Astrocyte (in vitro differentiated cells and primary cell): ENCODE results near the gene NR2F2. TPM values are rescaled to one million over a fixed set of nuclear protein-coding genes. Genes with fewer than 3 reads are reported as not detected.
A peak's percentile ranks its signal among the peaks of the same experiment; 100 is the strongest.

Experiments used
- DNase-seq: peaks from one replicate; pipeline ENCODE4 v3.0.0-alpha.2; 2010; ENCODE audit warnings: low read depth
- FAIRE-seq: peaks from 2 replicates; lab custom pipeline; 2011; peaks lifted over from hg19 to GRCh38; lab: Jason Lieb, UNC
- H2AFZ ChIP-seq: 2 replicates; pipeline ENCODE4 v1.6.0; 2012; ENCODE audit warnings: low read depth, low read length, inconsistent platforms
- H3K27ac ChIP-seq: 2 replicates; pipeline ENCODE4 v1.5.1; 2011; ENCODE audit warnings: low read depth, low read length, inconsistent platforms
- H3K27me3 ChIP-seq: 2 replicates; pipeline ENCODE4 v1.6.0; 2011; ENCODE audit warnings: low read length, inconsistent platforms; ENCODE audit not compliant: insufficient read depth
- H3K36me3 ChIP-seq: 2 replicates; pipeline ENCODE4 v1.5.1; 2011; ENCODE audit warnings: low read length, inconsistent platforms; ENCODE audit not compliant: insufficient read depth
- H3K4me1 ChIP-seq: 2 replicates; pipeline ENCODE4 v1.5.1; 2011; ENCODE audit warnings: low read length, inconsistent platforms; ENCODE audit not compliant: insufficient read depth
- H3K4me2 ChIP-seq: 2 replicates; pipeline ENCODE4 v1.6.0; 2012; ENCODE audit warnings: low read length, inconsistent platforms
- H3K4me3 ChIP-seq: 2 replicates; pipeline ENCODE4 v1.5.1; 2011; ENCODE audit warnings: low read depth, mild to moderate bottlenecking, low read length, inconsistent platforms; ENCODE audit not compliant: insufficient read depth
- H3K79me2 ChIP-seq: 2 replicates; pipeline ENCODE4 v1.6.0; 2012; ENCODE audit warnings: mild to moderate bottlenecking, low read length, inconsistent platforms; ENCODE audit not compliant: insufficient read depth
- H3K9ac ChIP-seq: 2 replicates; pipeline ENCODE4 v1.6.0; 2012; ENCODE audit warnings: mild to moderate bottlenecking, low read length, inconsistent platforms
- H3K9me3 ChIP-seq: 2 replicates; pipeline ENCODE4 v1.5.1; 2012; ENCODE audit warnings: low read depth, mild to moderate bottlenecking, low read length, inconsistent platforms; ENCODE audit not compliant: insufficient read depth
- H4K20me1 ChIP-seq: 2 replicates; pipeline ENCODE4 v1.6.0; 2012; ENCODE audit warnings: low read length, inconsistent platforms; ENCODE audit not compliant: insufficient read depth
- H3K27ac Mint-ChIP-seq: one replicate; pipeline ENCODE4 v1.8.0; 2021; ENCODE audit warnings: mild to moderate bottlenecking, mixed read lengths; ENCODE audit not compliant: unreplicated experiment
- H3K27me3 Mint-ChIP-seq: one replicate; pipeline ENCODE4 v1.8.0; 2021; ENCODE audit warnings: low read depth, mixed read lengths; ENCODE audit not compliant: unreplicated experiment
- H3K36me3 Mint-ChIP-seq: one replicate; pipeline ENCODE4 v1.8.0; 2021; ENCODE audit warnings: low read depth, mixed read lengths; ENCODE audit not compliant: unreplicated experiment
- H3K4me1 Mint-ChIP-seq: one replicate; pipeline ENCODE4 v1.8.0; 2021; ENCODE audit warnings: low read depth, mixed read lengths; ENCODE audit not compliant: unreplicated experiment
- H3K4me3 Mint-ChIP-seq: one replicate; pipeline ENCODE4 v1.8.0; 2021; ENCODE audit warnings: mild to moderate bottlenecking, moderate library complexity, mixed read lengths; ENCODE audit not compliant: unreplicated experiment
- H3K9me3 Mint-ChIP-seq: one replicate; pipeline ENCODE4 v1.8.0; 2021; ENCODE audit warnings: mild to moderate bottlenecking, mixed read lengths; ENCODE audit not compliant: unreplicated experiment
- CTCF ChIP-seq: IDR thresholded peaks from 2 replicates; pipeline ENCODE4 v1.5.1; 2011; ENCODE audit warnings: low read depth, mild to moderate bottlenecking, inconsistent platforms, low read length, moderate library complexity; ENCODE audit not compliant: insufficient read depth
- EZH2 ChIP-seq: IDR thresholded peaks from 2 replicates; pipeline ENCODE4 v1.6.1; 2012; ENCODE audit warnings: mild to moderate bottlenecking, low read length, inconsistent platforms; ENCODE audit not compliant: insufficient read depth
- total RNA-seq: library from RNA; stranded (reverse); gene quantifications from 2 replicates; pipeline ENCODE4 v1.2.1, GENCODE V29; 2021

The NR2F2 gene
- total RNA-seq, 1 donor from 2014 or later, result 75.8 TPM

- H3K4me1 ChIP-seq, result peaks cover 6% of the 10 kb centered on the region
- H3K9me3 ChIP-seq, result no peaks in the 10 kb centered on the region
- H3K9me3 Mint-ChIP-seq, result peaks cover 2% of the 10 kb centered on the region
- no peak overlapping the region for H3K27ac Mint-ChIP-seq
- TF ChIP-seq CTCF (no peak), EZH2 (no peak)
- H3K9ac ChIP-seq, result peak overlapping the region; percentile 96
- H2AFZ ChIP-seq, result no peak overlapping the region
- H3K4me1 Mint-ChIP-seq, result peaks cover 35% of the 10 kb centered on the region
- H3K4me3 Mint-ChIP-seq, result peak overlapping the region; percentile 99
- peak overlapping the region; percentile 86 for H3K27ac ChIP-seq
- H4K20me1 ChIP-seq, result peaks cover 79% of the 10 kb centered on the region
- H3K79me2 ChIP-seq, result peaks cover 94% of the 10 kb centered on the region
- DNase-seq (peak; percentile 16), FAIRE-seq (no peak)
- peaks cover 23% of the 10 kb centered on the region for H3K27me3 Mint-ChIP-seq
- H3K36me3 Mint-ChIP-seq, result peaks cover 45% of the 10 kb centered on the region
- peak overlapping the region; percentile 93 for H3K4me2 ChIP-seq
- H3K4me3 ChIP-seq, result peak overlapping the region; percentile 99
- peaks cover 44% of the 10 kb centered on the region for H3K36me3 ChIP-seq
- no peaks in the 10 kb centered on the region for H3K27me3 ChIP-seq
Measured at GRCh38 chr15:96334705-96335410, 4.4 kb downstream of the NR2F2 start.

- Mint-ChIP-seq H3K27me3 (peaks cover 23% of the 10 kb centered on the region), H3K4me1 (peaks cover 35% of the 10 kb centered on the region)
- H3K79me2 ChIP-seq, result peaks cover 97% of the 10 kb centered on the region
Measured at GRCh38 chr15:96335411-96336024, 5.0 kb downstream of the NR2F2 start.

More at GRCh38 chr15:96335411-96336024, 5.0 kb downstream of the NR2F2 start:
- no peaks in the 10 kb centered on the region for H3K27me3 ChIP-seq
- peaks cover 85% of the 10 kb centered on the region for H4K20me1 ChIP-seq
- TF ChIP-seq CTCF (no peak), EZH2 (no peak)
- peaks cover 45% of the 10 kb centered on the region for H3K36me3 Mint-ChIP-seq
- peaks cover 50% of the 10 kb centered on the region for H3K36me3 ChIP-seq
- DNase-seq (peak; percentile 53), FAIRE-seq (no peak)
- peak overlapping the region; percentile 86 for H3K27ac ChIP-seq
- no peak overlapping the region for H2AFZ ChIP-seq
- H3K9ac ChIP-seq, result peak overlapping the region; percentile 96
- no peaks in the 10 kb centered on the region for H3K9me3 ChIP-seq
- H3K4me3 Mint-ChIP-seq, result peak overlapping the region; percentile 99
- H3K27ac Mint-ChIP-seq, result no peak overlapping the region
- H3K4me2 ChIP-seq, result peak overlapping the region; percentile 93
- peaks cover 6% of the 10 kb centered on the region for H3K4me1 ChIP-seq
- peaks cover 2% of the 10 kb centered on the region for H3K9me3 Mint-ChIP-seq
- H3K4me3 ChIP-seq, result peak overlapping the region; percentile 99
